Activated T-cell treated with anti-CD3 and anti-CD28 coated beads for 48 hours (primary cell): ENCODE data around the gene SMPD1.

ENCODE experiments used
- DNase-seq: peaks from one replicate; pipeline ENCODE4 v3.0.0-alpha.2; 2020; ENCODE audit warnings: low read depth

The SMPD1 gene

GRCh38 chr11:6414874-6415328 is 24.6 kb downstream of the SMPD1 start:
- DNase-seq, result peak; percentile 31

- DNase-seq, result no peak
Observed at GRCh38 chr11:6415797-6416196, 25.5 kb downstream of the SMPD1 start.

- no peak for DNase-seq
Observed at GRCh38 chr11:6417907-6418556, 27.8 kb downstream of the SMPD1 start.

GRCh38 chr11:6418557-6419008 is 28.3 kb downstream of the SMPD1 start:
- DNase-seq, result no peak

GRCh38 chr11:6419009-6419631 is 28.8 kb downstream of the SMPD1 start, which contains the start of gene APBB1:
Gene APBB1 (minus strand): TSS chr11:6419094. CDS start chr11:6411347, 7,747 bp downstream.
- peak; percentile 78 for DNase-seq

- no peak for DNase-seq
Observed at GRCh38 chr11:6420677-6421076, 30.4 kb downstream of the SMPD1 start.

GRCh38 chr11:6427516-6427915 is 37.2 kb downstream of the SMPD1 start:
- DNase-seq, result no peak

GRCh38 chr11:6431861-6432260 is 41.6 kb downstream of the SMPD1 start:
- no peak for DNase-seq

- DNase-seq, result no peak
Observed at GRCh38 chr11:6433998-6434660, 43.9 kb downstream of the SMPD1 start.

GRCh38 chr11:6437423-6437822 is 47.1 kb downstream of the SMPD1 start:
- no peak for DNase-seq

GRCh38 chr11:6437993-6438392 is 47.7 kb downstream of the SMPD1 start:
- DNase-seq, result no peak

- no peak for DNase-seq
Observed at GRCh38 chr11:6438979-6439571, 48.8 kb downstream of the SMPD1 start.

- no peak for DNase-seq
Observed at GRCh38 chr11:6440906-6441358, 50.7 kb downstream of the SMPD1 start, which contains the start of gene HPX. Gene HPX (minus strand): TSS chr11:6440987. CDS start chr11:6440963, 24 bp downstream.

GRCh38 chr11:6442441-6442840 is 52.2 kb downstream of the SMPD1 start:
- no peak for DNase-seq

GRCh38 chr11:6443269-6444003 is 53.2 kb downstream of the SMPD1 start:
- peak; percentile 42 for DNase-seq
